ENCODE data around the gene OSBP2.

DNA sequence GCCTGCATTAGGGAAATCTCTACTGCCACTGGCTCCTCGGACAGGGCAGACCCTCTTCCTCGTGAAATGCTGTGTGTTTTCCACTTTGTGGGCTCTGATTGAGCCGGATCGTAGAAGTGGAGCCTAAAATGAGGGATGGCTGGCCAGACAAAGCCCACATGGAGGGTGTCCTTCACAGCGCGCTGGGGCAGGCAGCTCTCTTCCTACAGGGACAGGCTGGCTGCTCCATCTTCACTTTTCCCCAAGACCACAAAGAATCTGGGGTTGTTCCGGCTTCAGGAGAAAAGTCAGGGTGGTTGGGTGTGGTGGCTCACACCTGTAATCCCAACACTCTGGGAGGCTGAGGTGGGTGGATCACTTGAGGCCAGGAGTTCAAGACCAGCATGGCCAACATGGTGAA, 179.0 kb downstream of the OSBP2 start:
- TF ChIP-seq CTCF (IDR thresholded peaks at IDR 0.05 in 8 of 11, conservative IDR thresholded peaks at IDR 0.05 in 3 of 11) (no peak), POLR2A (IDR thresholded peaks at IDR 0.05) (no peak)
